ENCODE measurements around the gene ADGRG7. TPM values are rescaled to one million over a fixed set of nuclear protein-coding genes. Genes with fewer than 3 reads are reported as not detected.
A peak's percentile ranks its signal among the peaks of the same experiment; 100 is the strongest.

The ADGRG7 gene
- total RNA-seq, 6 donors from 2014 or later: not detected

DNA sequence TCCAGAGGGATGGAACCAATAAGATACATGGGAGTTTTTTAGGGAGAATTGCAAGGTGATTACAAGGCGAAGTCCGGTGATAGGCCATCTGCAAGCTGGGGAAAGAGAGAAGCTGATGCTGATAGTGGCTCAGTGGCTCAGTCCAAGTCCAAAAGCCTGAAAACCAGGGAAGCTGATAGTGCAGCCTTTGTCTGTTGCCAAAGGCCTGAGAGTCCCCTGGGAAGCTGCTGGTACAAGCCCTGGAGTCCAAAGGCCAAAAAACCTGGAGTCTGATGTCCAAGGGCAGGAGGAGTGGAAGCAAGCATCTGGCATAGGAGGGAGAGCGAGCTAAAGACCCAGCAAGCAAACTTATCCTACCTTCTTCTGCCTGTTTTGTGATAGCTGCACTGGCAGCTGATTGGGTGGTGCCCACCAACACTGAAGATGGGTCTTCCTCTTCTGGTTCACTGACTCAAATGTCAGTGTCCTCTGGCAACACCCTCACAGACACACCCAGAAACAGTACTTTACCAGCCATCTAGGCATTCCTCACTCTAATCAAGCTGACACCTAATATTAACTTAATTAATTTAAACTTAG lies 116.6 kb downstream of the ADGRG7 start:
- H3K4me3 ChIP-seq: no peak overlapping the region
- no peak overlapping the region for H3K27ac ChIP-seq
- DNase-seq (no peak), ATAC-seq (ENCODE audit: low FRiP score in 2 of 2) (no peak)
- no peaks in the 10 kb centered on the region for H3K27me3 ChIP-seq
- H3K36me3 ChIP-seq: peaks cover 13 to 77% (median 18%) of the 10 kb centered on the region in 4 donors
- WGBS, 2 donors: 99% methylated on average over 3 of the region's 3 CpGs
- no peaks in the 10 kb centered on the region for H3K4me1 ChIP-seq
- TF ChIP-seq POLR2A (IDR thresholded peaks at IDR 0.05): no peak
- TF ChIP-seq CTCF (IDR thresholded peaks at IDR 0.05): no peak
- no peak for TF ChIP-seq EP300 (IDR thresholded peaks at IDR 0.05)
- TF ChIP-seq POLR2AphosphoS5 (IDR thresholded peaks at IDR 0.05): no peak
- H3K9me3 ChIP-seq: no peaks in the 10 kb centered on the region

DNA sequence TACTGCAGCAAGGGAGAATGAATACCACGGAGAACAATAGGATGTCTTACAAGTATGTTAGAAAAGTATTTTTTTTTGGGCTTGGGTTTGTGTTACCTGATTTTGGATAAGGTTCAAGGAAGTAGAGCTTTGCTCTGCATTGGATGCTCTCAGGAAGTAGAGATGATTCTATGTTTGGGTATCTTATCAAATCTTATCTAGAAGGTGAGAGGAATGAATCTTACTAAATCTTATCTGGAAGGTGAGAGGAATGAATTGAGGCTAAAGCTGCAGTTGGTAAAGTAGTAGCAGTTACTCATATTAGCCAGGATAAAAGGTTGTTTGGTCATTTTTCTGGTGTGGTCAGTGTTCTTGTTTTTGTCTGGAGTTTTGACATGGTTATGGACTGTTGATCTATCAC lies 117.3 kb downstream of the ADGRG7 start:
- no peak for ATAC-seq (ENCODE audit: low FRiP score in 2 of 2)
- 72 to 95% methylated on average over 1 of the region's 1 CpG for WGBS, 2 donors
- Histone ChIP-seq H3K36me3 (peaks cover 6 to 77% (median 16%) of the 10 kb centered on the region in 4 donors), H3K9me3 (no peaks in the 10 kb centered on the region), H3K4me1 (no peaks in the 10 kb centered on the region), H3K27ac (no peak overlapping the region), H3K4me3 (no peak overlapping the region), H3K27me3 (no peaks in the 10 kb centered on the region)
- no peak for DNase-seq
- TF ChIP-seq POLR2AphosphoS5 (IDR thresholded peaks at IDR 0.05) (no peak), EP300 (IDR thresholded peaks at IDR 0.05) (no peak), CTCF (IDR thresholded peaks at IDR 0.05) (no peak), POLR2A (IDR thresholded peaks at IDR 0.05) (no peak)

GRCh38 chr3:100730524-100730923 lies 121.1 kb downstream of the ADGRG7 start:
- TF ChIP-seq EP300 (IDR thresholded peaks at IDR 0.05) (no peak), POLR2AphosphoS5 (IDR thresholded peaks at IDR 0.05) (no peak)
- Histone ChIP-seq H3K9me3 (no peaks in the 10 kb centered on the region), H3K27ac (no peak overlapping the region), H3K4me1 (no peaks in the 10 kb centered on the region), H3K4me3 (no peak overlapping the region), H3K27me3 (no peaks in the 10 kb centered on the region), H3K36me3 (peaks cover 4 to 81% (median 22%) of the 10 kb centered on the region in 4 donors)
- ATAC-seq (ENCODE audit: low FRiP score in 2 of 2): no peak
- DNase-seq: no peak
- WGBS, 2 donors: 65 to 75% methylated on average over 3 of the region's 3 CpGs

- TF ChIP-seq EP300 (IDR thresholded peaks at IDR 0.05) (no peak), CTCF (IDR thresholded peaks at IDR 0.05) (no peak), POLR2A (IDR thresholded peaks at IDR 0.05) (no peak), POLR2AphosphoS5 (IDR thresholded peaks at IDR 0.05) (no peak)
- DNase-seq (no peak), ATAC-seq (ENCODE audit: low FRiP score in 2 of 2) (no peak)
- 87 to 93% methylated on average over 3 of the region's 3 CpGs for WGBS, 2 donors
- Histone ChIP-seq H3K27ac (no peak overlapping the region), H3K9me3 (no peaks in the 10 kb centered on the region), H3K4me1 (no peaks in the 10 kb centered on the region), H3K27me3 (no peaks in the 10 kb centered on the region), H3K36me3 (peaks cover 4 to 84% (median 24%) of the 10 kb centered on the region in 4 donors), H3K4me3 (no peak overlapping the region)
Measured at GRCh38 chr3:100732435-100732834, 123.0 kb downstream of the ADGRG7 start.

DNA sequence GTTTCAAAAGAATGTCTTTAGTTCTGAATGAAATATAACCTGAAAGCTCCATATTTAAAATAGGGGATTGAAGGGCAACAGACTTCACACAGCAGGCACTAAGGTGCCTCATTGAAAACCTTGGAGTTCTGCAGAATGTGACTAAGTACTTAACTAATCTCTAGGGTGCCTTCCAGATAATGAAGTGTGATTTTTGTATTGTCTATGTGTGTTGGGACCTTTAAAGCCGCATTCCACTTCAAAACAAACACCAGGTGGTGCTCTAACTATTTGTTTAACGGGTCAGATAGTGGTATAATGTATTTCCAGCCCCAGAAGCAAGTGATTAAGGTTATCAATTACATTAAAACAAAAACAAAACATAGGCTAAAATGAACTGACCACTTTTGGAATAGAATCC lies 127.9 kb downstream of the ADGRG7 start:
- H3K36me3 ChIP-seq: peaks cover 6 to 96% (median 29%) of the 10 kb centered on the region in 4 donors
- H3K27me3 ChIP-seq: no peaks in the 10 kb centered on the region
- H3K9me3 ChIP-seq: no peaks in the 10 kb centered on the region
- whole genome bisulfite sequencing, 2 donors: 33 to 57% methylated on average over 2 of the region's 2 CpGs
- TF ChIP-seq POLR2AphosphoS5 (IDR thresholded peaks at IDR 0.05) (no peak), EP300 (IDR thresholded peaks at IDR 0.05) (no peak), POLR2A (IDR thresholded peaks at IDR 0.05) (no peak), CTCF (IDR thresholded peaks at IDR 0.05) (peak in 2 of 6 experiments; percentile 19 to 24)
- no peak overlapping the region for H3K27ac ChIP-seq
- H3K4me3 ChIP-seq: no peak overlapping the region
- DNase-seq: no peak
- no peaks in the 10 kb centered on the region for H3K4me1 ChIP-seq
- ATAC-seq (ENCODE audit: low FRiP score in 2 of 2): peak in 1 of 2 donors; percentile 43
